ENCODE data around the gene NPY. TPM values are rescaled to one million over a fixed set of nuclear protein-coding genes. Genes with fewer than 3 reads are reported as not detected.

NPY gene
- total and polyA plus RNA-seq, 2 of the 4 experiments (the other 2 are of a cell fraction): not detected

DNA sequence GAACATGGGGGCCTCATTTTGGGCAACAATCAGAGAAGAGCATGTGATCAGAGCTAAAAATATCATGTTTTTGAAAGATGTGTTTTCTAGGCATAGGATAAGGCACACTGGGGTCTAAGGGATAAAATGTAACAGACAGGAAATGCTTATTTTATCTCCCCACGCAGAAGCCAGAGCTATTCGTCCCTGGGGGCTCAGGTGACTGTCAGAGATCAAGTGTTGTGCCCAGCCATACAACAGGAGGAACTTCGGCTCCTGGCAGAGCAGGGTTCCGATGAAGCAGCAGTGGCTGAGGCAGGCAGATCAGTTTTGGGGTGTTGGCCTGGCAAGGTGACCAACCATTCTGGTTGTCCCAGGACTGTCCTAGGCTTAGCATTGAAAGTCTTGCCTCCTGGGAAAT lies 15.2 kb downstream of the NPY start:
- ATAC-seq (ENCODE audit: low read depth) (no peak), DNase-seq (no peak)
- no peak overlapping the region for H3K9ac ChIP-seq (ENCODE audit: low read depth, low read length)
- no peaks in the 10 kb centered on the region for H4K20me1 ChIP-seq (ENCODE audit: insufficient read depth, low read length)
- H2AK9ac ChIP-seq (replicated peaks; ENCODE audit: low read depth, low read length, poor library complexity): no peak overlapping the region
- H3K4me2 ChIP-seq (ENCODE audit: low read depth, low read length): no peak overlapping the region
- H3K27ac ChIP-seq (ENCODE audit: insufficient read depth, low read length): no peak overlapping the region
- H4K8ac ChIP-seq (ENCODE audit: low read depth in 2 of 2, low read length in 2 of 2): no peak overlapping the region
- in situ Hi-C loops (cut with MboI; ENCODE audit: low sequenced_read_pairs) (loop anchor here (25.0 kb wide), 1 partner anchor 863 kb away; no protein-coding TSS in a partner anchor), dilution Hi-C loops (cut with HindIII; ENCODE audit: low sequenced_read_pairs, unreplicated experiment) (no loop called here), intact Hi-C loops (cut with micrococcal nuclease) (no loop called here)
- WGBS, 2 experiments (ENCODE audit: extremely low coverage in 2 of 2, insufficient read length in 1 of 2): no CpG with 5 or more reads among the region's 4 CpGs
- no peak for TF ChIP-seq MXI1 (IDR thresholded peaks at IDR 0.05; ENCODE audit: borderline replicate concordance, low read depth, low read length)
- no peaks in the 10 kb centered on the region for H3K9me1 ChIP-seq (ENCODE audit: insufficient read depth, low read length)
- H3K14ac ChIP-seq (replicated peaks; ENCODE audit: low read depth, low read length): no peak overlapping the region
- no peak overlapping the region for H2AK5ac ChIP-seq (ENCODE audit: low read depth, low read length)
- no peak overlapping the region for H3K56ac ChIP-seq (ENCODE audit: extremely low read depth, insufficient read depth, low read length)
- no peak overlapping the region for H4K5ac ChIP-seq (ENCODE audit: low read depth, low read length)
- no peaks in the 10 kb centered on the region for H3K4me1 ChIP-seq (ENCODE audit: control insufficient read depth, insufficient read depth, low read length)
- no peak overlapping the region for H4K91ac ChIP-seq (ENCODE audit: insufficient read depth, low read depth, low read length)
- no peak overlapping the region for H2BK5ac ChIP-seq (ENCODE audit: low read depth, low read length, poor library complexity, severe bottlenecking)
- H2BK15ac ChIP-seq (ENCODE audit: low read depth, low read length): no peak overlapping the region
- H2BK20ac ChIP-seq (ENCODE audit: low read depth, low read length): no peak overlapping the region
- no peaks in the 10 kb centered on the region for H3K79me1 ChIP-seq (ENCODE audit: low read depth in 1 of 2, low read length in 2 of 2)
- no peak overlapping the region for H2AFZ ChIP-seq (replicated peaks; ENCODE audit: low read length, poor library complexity)
- no peak overlapping the region for H2BK120ac ChIP-seq (ENCODE audit: low read depth, low read length)
- BruUV-seq (replicated peaks): no TSS peak
- ChIA-PET CTCF (no interaction called here), POLR2A (ENCODE audit: unreplicated experiment) (no interaction called here)
- no peaks in the 10 kb centered on the region for H3K27me3 ChIP-seq (ENCODE audit: control insufficient read depth, insufficient read depth, low read length)
- no peaks in the 10 kb centered on the region for H3K9me3 ChIP-seq (ENCODE audit: control insufficient read depth, insufficient read depth, low read length)
- H3K4me3 ChIP-seq (ENCODE audit: insufficient read depth, low read depth, low read length): no peak overlapping the region
- H3K4ac ChIP-seq (ENCODE audit: low read depth, low read length): no peak overlapping the region
- H3K36me3 ChIP-seq (ENCODE audit: control insufficient read depth, insufficient read depth, low read length): no peaks in the 10 kb centered on the region
- H3K18ac ChIP-seq (ENCODE audit: low read depth, low read length): no peak overlapping the region
- no peak overlapping the region for H3K23ac ChIP-seq (ENCODE audit: low read depth, low read length)

Measured in IMR-90 (cell line).